GM06990 (cell line): ENCODE data around the gene C1QTNF9.

Experiments
- DNase-seq: peaks from one replicate; pipeline ENCODE4 v3.0.0-alpha.2; 2011; ENCODE audit not compliant: insufficient read length; ENCODE audit errors: extremely low read depth
- H3K27me3 ChIP-seq: replicated peaks from 2 replicates; pipeline ENCODE4 v1.6.0; 2011; ENCODE audit warnings: low read length; ENCODE audit not compliant: control insufficient read depth, insufficient read depth
- H3K36me3 ChIP-seq: 2 replicates; pipeline ENCODE4 v1.5.1; 2011; ENCODE audit warnings: low read length; ENCODE audit not compliant: control insufficient read depth, insufficient read depth
- H3K4me3 ChIP-seq: replicated peaks from 2 replicates; pipeline ENCODE4 v1.5.1; 2011; ENCODE audit warnings: low read depth, mild to moderate bottlenecking, control low read depth, low read length
- TF ChIP-seq, protein P1 (sequence below): IDR thresholded peaks from 2 replicates; pipeline ENCODE4 v1.5.1; 2011; ENCODE audit warnings: low read length, control low read depth, mild to moderate bottlenecking, inconsistent platforms; ENCODE audit not compliant: insufficient read depth, poor library complexity, severe bottlenecking

Gene C1QTNF9

DNA sequence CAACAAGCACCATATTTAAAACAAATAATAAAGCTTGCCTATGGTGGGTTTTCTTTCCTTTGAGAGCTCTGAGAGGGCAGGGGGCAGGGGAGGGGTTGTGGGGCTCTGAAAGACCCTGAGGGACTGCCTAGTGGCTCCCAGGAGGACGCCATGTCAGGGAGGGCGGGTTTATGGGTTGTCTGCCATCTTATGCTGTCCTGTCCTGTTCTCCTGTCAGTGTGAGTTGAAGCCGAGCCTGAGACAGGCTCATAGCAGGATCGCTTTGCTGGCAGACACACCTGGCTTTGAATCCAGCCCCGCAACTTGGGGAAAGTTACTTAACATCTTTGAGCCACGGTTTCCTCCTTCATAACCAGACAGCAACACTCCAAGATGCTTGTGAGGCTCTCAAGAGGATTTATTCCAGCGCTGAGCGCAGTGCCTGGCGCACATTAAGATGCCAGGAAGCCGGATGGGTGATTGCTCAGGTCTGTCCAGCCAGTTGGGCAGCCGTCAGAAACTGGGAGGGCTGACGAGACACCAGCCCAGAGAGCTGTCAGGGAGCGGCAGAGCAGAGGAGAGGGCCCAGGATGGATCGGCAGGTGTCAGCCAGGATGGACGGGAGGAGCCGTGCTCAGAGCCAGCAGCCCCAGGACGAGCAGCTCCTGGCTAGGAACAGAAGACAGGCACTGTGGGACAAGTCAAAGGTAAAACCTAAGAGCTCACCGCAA lies 36.8 kb upstream of the C1QTNF9 start:
- TF ChIP-seq, protein P1, sequence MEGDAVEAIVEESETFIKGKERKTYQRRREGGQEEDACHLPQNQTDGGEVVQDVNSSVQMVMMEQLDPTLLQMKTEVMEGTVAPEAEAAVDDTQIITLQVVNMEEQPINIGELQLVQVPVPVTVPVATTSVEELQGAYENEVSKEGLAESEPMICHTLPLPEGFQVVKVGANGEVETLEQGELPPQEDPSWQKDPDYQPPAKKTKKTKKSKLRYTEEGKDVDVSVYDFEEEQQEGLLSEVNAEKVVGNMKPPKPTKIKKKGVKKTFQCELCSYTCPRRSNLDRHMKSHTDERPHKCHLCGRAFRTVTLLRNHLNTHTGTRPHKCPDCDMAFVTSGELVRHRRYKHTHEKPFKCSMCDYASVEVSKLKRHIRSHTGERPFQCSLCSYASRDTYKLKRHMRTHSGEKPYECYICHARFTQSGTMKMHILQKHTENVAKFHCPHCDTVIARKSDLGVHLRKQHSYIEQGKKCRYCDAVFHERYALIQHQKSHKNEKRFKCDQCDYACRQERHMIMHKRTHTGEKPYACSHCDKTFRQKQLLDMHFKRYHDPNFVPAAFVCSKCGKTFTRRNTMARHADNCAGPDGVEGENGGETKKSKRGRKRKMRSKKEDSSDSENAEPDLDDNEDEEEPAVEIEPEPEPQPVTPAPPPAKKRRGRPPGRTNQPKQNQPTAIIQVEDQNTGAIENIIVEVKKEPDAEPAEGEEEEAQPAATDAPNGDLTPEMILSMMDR: no peak
- no peak for DNase-seq
- no peaks in the 10 kb centered on the region for H3K36me3 ChIP-seq
- peak overlapping the region; percentile 72 for H3K4me3 ChIP-seq
- no peaks in the 10 kb centered on the region for H3K27me3 ChIP-seq

DNA sequence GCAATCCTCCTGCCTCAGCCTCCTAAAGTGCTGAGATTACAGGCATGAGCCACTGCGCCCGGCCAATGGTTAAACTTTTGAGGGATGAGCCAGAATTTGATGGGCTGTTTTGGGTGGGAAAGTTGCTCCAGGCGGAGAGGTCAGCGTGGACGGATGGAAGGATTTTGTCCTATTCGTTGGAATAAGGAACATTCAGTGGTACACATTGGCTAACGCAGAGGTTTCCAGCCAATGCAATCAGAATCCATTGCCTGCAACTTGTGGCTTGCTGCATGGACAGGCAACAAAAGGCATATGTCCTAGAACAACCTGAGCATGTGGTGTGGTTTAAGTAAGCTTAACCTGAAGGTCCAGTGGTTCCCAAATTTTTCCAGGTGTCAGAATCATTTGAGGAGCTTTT lies 35.5 kb upstream of the C1QTNF9 start:
- DNase-seq: no peak
- H3K4me3 ChIP-seq: no peak overlapping the region

DNA sequence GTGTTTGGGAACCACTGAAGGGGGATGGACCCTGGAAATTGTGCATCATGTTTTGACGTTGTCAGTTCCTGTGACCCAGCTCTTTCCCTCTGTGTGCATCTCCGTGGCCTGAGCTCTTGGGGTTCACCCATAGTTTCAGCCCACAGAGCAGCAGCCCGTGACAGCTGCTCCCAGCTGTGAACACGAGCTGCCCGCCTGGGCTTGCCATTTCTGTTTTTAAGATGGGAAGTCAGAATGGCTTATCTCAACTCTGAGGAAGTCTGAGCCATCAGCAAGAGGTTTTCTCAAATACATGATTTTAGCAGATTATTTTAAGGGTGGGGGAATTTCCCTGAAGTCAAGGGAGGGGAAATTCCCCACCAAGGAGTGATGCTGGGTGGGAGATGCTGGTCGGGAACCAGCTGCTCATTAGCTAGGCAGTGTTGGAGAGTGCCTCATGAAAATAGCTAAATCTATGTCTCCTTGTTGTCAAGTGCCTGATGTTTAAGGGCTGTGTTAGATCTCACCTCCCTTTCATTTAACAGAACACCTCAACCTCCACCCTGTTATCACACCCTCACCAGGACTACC lies 34.8 kb upstream of the C1QTNF9 start:
- peak; percentile 80 for DNase-seq
- TF ChIP-seq, protein P1: no peak
- Histone ChIP-seq H3K36me3 (0 out of 2 replicates have a peak, but pooled peaks cover 2% of the 10 kb centered on the region), H3K4me3 (peak overlapping the region; percentile 22; the same call in 1 of the 2 replicates), H3K27me3 (no peaks in the 10 kb centered on the region)

More for the DNA sequence above, 35.5 kb upstream of the C1QTNF9 start:
- TF ChIP-seq, protein P1: no peak
- Histone ChIP-seq H3K27me3 (no peaks in the 10 kb centered on the region), H3K36me3 (no peaks in the 10 kb centered on the region)

DNA sequence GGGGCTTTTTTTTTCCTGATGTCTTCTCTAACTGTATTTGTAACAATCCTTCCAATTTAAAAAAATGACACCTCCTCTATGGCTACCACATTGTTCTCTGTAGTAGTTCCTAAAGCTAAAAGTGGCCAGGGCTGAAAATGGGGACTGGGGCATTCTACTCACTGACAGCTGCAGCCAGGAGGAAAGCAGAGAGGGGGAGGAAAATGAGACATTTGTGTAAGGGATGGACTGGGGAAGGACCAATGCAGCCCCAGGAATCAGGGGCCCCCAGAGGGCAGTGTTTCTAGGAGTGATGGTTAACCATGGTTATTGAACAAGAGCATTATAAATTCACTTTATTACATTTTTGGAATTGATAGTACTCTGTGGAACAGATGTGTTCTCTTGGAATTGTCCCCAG lies 34.3 kb upstream of the C1QTNF9 start:
- DNase-seq: no peak
- Histone ChIP-seq H3K27me3 (no peaks in the 10 kb centered on the region), H3K4me3 (peak overlapping the region; percentile 22), H3K36me3 (0 out of 2 replicates have a peak, but pooled peaks cover 2% of the 10 kb centered on the region)
- TF ChIP-seq, protein P1: peak; percentile 9

DNA sequence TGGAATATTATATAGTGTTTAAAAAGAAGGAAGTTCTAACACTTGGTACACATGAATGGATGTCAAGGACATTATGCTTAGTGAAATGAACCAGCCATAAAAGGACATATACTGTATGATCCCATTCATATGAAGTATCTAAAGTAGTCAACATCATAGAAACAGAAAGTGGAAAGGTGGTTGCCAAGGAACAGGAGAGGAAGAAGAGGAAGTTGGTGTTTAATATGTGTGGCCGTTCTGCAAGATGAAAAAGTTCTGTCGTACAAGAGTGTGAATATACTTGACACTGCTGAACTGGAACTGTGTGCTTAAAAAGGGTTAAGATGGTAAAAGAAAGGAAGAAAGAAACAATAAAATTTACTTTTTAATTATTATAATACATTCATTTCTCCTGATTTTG lies 33.1 kb upstream of the C1QTNF9 start:
- Histone ChIP-seq H3K4me3 (no peak overlapping the region), H3K36me3 (0 out of 2 replicates have a peak, but pooled peaks cover 2% of the 10 kb centered on the region), H3K27me3 (no peaks in the 10 kb centered on the region)
- DNase-seq: no peak
- TF ChIP-seq, protein P1: no peak
